Heart left ventricle (tissue), 13 donors: ENCODE results near the gene ID1.

Experiments used
- POLR2A ChIP-seq, 2 donors: fragments of 450-650 bp; IDR thresholded peaks; one replicate each; pipeline ENCODE4 v1.6.1; 2017; ENCODE audit warnings: antibody characterized with exemption in 2 of 2, mild to moderate bottlenecking in 2 of 2, moderate library complexity in 2 of 2
- TF ChIP-seq, protein P1 (sequence below), 12 donors: fragments of 200-600 bp; sonication (generic) in 4 of 12; IDR thresholded peaks; one replicate each; pipeline versions ENCODE4 v1.5.0 to v1.8.0; 2018 to 2022; ENCODE audit warnings: antibody characterized with exemption in 12 of 12, mild to moderate bottlenecking in 5 of 12
- donor health status: ischemic (EF 13 %, LVEDD 7.1; RV severe dilation, severe dysfunction).
- donor health status: DM: no; HTN: yes; CAD: no.
- donor health status: DM: no; HTN: no; CAD: no.
- donor health status: ischemic (EF 25% LVEDD 6.9; RV normal size, moderate dysfunction).
- donor health status: ischemic (EF 25% LVEDD 5.7; RV mildly dilated, moderate dysfunction).
- donor health status: ischemic (EF 35%, LVEDD 5.7; RV mildly dilated, moderate dysfunction).
- donor health status: nonischemic (EF 11% LVEDD 7.7; RV severe dilation, severe dysfunction).
- donor health status: DM: yes; HTN: yes; CAD: no.
- donor health status: PGD.
- donor health status: ischemic (EF 29% LVEDD 5.4; RV normal size, mild dysfunction).
- donor health status: nonischemic (EF 23%, LVEDD 6.1; RV moderate dilation, normal function).

DNA sequence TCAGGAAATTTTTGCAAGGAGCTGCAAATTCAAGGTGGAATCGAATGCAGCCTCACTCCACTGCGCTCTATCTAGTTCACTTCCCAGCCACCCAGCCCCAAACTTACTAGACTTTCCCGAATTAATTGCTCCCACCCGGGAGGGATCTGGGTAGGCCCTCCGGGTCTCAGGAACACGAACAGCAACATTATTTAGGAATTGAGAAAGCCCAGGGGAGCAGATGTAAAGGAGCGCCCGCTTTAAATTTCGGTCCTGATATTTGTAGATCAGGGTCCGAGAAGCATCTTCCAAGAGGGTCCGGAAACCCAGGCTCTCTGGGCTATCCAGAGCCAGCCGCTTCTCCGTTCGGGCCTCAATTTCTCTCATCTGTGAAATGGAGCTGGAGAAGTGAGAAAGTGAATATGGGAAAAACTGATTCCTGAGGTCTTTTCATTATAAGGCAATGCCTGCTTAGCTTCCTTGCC is 490 bp upstream of the ID1 start:
- TF ChIP-seq, protein P1, sequence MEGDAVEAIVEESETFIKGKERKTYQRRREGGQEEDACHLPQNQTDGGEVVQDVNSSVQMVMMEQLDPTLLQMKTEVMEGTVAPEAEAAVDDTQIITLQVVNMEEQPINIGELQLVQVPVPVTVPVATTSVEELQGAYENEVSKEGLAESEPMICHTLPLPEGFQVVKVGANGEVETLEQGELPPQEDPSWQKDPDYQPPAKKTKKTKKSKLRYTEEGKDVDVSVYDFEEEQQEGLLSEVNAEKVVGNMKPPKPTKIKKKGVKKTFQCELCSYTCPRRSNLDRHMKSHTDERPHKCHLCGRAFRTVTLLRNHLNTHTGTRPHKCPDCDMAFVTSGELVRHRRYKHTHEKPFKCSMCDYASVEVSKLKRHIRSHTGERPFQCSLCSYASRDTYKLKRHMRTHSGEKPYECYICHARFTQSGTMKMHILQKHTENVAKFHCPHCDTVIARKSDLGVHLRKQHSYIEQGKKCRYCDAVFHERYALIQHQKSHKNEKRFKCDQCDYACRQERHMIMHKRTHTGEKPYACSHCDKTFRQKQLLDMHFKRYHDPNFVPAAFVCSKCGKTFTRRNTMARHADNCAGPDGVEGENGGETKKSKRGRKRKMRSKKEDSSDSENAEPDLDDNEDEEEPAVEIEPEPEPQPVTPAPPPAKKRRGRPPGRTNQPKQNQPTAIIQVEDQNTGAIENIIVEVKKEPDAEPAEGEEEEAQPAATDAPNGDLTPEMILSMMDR (IDR thresholded peaks at IDR 0.05): no peak
- TF ChIP-seq POLR2A (IDR thresholded peaks at IDR 0.05): no peak
